Peyer's patch (tissue), 4 donors: Measurements from ENCODE around the gene ASIC4. TPM values are rescaled to one million over a fixed set of nuclear protein-coding genes. Genes with fewer than 3 reads are reported as not detected.

Source experiments
- DNase-seq, 3 donors: peaks; one replicate each; pipeline ENCODE4 v3.0.0-alpha.2; 2017 to 2019
- H3K27ac ChIP-seq, 4 donors: fragments of 200-600 bp; sonication (generic); one replicate each; pipeline ENCODE4 v1.5.1; 2016 to 2019
- H3K27me3 ChIP-seq, 2 donors: fragments of 200-600 bp; sonication (generic); one replicate each; pipeline ENCODE4 v1.5.1; 2019
- H3K36me3 ChIP-seq, 3 donors: fragments of 200-600 bp; sonication (generic); one replicate each; pipeline ENCODE4 v1.5.1; 2016 to 2019
- H3K4me1 ChIP-seq, 4 donors: fragments of 200-600 bp; sonication (generic); one replicate each; pipeline ENCODE4 v1.5.1; 2016 to 2019
- H3K4me3 ChIP-seq, 4 donors: fragments of 200-600 bp; sonication (generic); 1 replicate in 3 of 4; 2 replicates in 1 of 4; pipeline ENCODE4 v1.5.1; 2016 to 2019; ENCODE audit warnings: mild to moderate bottlenecking in 1 of 4
- H3K9me3 ChIP-seq, 4 donors: fragments of 200-600 bp; sonication (generic); one replicate each; pipeline ENCODE4 v1.5.1; 2016 to 2019; ENCODE audit warnings: mild to moderate bottlenecking in 1 of 4
- CTCF ChIP-seq, 6 experiments: fragments of 450-650 bp in 4 of 6; fragments of 200-600 bp in 2 of 6; sonication (generic) in 1 of 6; IDR thresholded peaks; one replicate each; pipeline ENCODE4 v1.5.1; 2017 to 2019; ENCODE audit warnings: antibody characterized with exemption in 6 of 6, mild to moderate bottlenecking in 3 of 6, moderate library complexity in 1 of 6
- POLR2A ChIP-seq, 2 donors: fragments of 450-650 bp; IDR thresholded peaks; one replicate each; pipeline ENCODE4 v1.5.1; 2017; ENCODE audit warnings: antibody characterized with exemption in 2 of 2, mild to moderate bottlenecking in 2 of 2, moderate library complexity in 2 of 2
- total RNA-seq, 4 donors: library from RNA; depleted of rRNA; stranded (reverse); fragments of >200 nt; gene quantifications; one replicate each; pipeline ENCODE4 v1.1.0, GENCODE V29; 2016

Gene ASIC4
- total RNA-seq, 4 donors from 2014 or later = 0.27 TPM; not detected in 3

DNA sequence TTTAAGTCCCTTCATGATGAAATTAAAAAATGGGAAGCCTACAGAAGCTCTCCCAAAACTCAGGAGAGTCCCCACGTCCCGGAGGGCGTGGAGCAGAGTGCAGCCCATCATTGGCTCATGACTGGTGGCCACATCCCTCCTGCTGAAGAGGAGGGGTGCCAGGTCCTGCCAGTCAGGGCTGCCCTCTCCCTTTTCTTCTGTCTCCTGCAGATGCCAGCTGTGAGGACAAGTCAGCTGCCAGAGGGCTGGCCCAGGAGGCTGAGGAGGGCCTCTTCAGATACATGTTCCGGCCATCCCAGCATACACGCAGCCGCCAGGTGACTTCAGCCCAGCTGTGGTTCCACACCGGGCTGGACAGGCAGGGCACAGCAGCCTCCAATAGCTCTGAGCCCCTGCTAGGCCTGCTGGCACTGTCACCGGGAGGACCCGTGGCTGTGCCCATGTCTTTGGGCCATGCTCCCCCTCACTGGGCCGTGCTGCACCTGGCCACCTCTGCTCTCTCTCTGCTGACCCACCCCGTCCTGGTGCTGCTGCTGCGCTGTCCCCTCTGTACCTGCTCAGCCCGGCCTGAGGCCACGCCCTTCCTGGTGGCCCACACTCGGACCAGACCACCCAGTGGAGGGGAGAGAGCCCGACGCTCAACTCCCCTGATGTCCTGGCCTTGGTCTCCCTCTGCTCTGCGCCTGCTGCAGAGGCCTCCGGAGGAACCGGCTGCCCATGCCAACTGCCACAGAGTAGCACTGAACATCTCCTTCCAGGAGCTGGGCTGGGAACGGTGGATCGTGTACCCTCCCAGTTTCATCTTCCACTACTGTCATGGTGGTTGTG is 60.4 kb downstream of the ASIC4 start:
- no peaks in the 10 kb centered on the region for H3K9me3 ChIP-seq
- H3K4me3 ChIP-seq = no peak overlapping the region
- no peak overlapping the region for H3K27ac ChIP-seq
- H3K36me3 ChIP-seq = no peaks in the 10 kb centered on the region
- TF ChIP-seq CTCF (IDR thresholded peaks at IDR 0.05) (no peak), POLR2A (IDR thresholded peaks at IDR 0.05) (no peak)
- H3K27me3 ChIP-seq = peaks cover 0 to 4% of the 10 kb centered on the region in 2 donors
- peaks cover 0 to 10% (median 0%) of the 10 kb centered on the region in 4 donors for H3K4me1 ChIP-seq
- DNase-seq = no peak

DNA sequence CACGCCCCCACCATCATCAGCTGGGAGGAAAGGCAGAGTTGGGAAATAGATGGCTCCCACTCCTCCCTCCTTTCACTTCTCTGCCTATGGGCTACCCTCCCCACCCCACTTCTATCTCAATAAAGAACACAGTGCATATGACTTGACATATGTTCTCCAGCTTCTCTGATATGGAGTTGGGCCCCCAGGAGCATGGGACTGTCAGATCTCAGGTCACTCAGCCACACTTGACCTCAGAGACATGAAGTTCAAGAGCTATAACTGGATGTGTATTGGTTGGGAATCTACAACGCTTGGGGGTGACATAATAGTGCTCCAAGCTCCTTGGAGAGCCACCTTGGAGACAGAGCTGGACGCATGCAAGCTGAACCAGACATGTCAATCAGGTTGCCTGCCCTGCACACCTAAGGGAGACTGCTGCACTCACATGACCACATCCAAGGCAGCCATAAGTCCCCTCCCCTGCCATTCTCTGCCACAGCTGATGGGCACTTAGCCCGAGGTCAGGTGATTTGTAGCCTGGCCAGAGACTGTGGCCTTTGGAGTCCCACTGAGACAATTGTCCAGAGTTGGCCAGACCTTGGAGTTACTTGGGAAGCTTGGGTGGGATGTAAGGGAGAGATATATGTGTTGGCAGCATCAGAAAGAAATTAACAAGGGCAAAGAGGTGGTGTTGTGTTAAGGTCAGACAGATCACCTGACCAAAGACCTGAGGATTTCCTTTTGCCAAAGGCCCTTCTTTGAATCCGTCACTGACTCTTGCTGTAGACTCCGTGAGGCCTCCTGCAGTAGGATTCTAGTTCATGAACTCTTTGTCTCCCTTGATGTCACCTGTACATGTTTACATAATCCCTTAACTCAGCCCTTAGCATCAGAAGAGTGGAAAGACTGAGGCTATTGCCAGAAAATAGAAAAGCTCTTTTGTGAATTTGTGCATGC is 61.6 kb downstream of the ASIC4 start:
- no peak overlapping the region for H3K4me3 ChIP-seq
- no peaks in the 10 kb centered on the region for H3K9me3 ChIP-seq
- H3K4me1 ChIP-seq = peaks cover 0 to 3% (median 0%) of the 10 kb centered on the region in 4 donors
- H3K36me3 ChIP-seq = no peaks in the 10 kb centered on the region
- no peak for DNase-seq
- TF ChIP-seq POLR2A (IDR thresholded peaks at IDR 0.05) (no peak), CTCF (IDR thresholded peaks at IDR 0.05) (no peak)
- peaks cover 0 to 4% of the 10 kb centered on the region in 2 donors for H3K27me3 ChIP-seq
- no peak overlapping the region for H3K27ac ChIP-seq

DNA sequence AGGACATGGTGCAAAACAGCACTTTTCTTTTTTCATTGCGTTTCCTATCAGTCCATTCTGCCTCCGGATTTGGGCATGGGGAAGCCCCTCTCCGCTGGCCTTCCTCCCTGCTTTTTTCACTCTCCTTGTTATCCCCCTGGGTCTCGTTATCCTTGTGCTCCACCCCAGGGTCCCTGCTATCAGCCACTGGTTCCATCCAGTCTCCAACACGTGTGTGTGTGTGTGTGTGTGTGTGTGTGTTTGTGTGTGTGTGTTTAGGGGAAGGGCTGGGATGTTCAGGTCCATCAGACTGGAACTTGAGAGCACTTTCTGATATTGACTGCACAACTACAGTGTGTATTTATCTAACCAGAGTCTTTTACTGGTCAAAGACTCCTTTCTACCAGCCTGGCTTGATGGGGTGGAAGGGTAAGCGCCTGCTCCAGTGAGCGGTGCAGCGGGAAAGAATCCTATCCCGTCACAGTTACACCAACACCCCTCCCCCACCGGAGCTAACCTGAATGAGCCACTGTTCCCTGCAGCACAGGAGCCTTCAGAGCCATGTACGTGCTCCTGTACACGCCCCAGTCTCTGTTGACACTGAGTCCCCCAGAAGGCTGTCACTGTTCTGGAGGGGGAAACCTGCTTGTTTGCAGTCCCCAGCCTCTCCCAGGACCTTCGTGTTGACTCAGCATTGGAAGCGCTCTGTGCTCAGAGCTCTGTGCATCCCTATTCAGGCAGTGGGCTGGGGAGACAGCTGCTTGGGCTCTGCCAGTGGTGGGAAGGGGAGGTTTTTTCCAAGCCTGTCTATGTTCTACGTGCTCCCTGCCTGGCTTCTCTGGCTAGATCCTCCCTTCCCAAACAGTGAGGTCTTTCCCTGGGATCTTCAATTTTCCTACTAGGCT is 62.5 kb downstream of the ASIC4 start:
- peaks cover 0 to 4% of the 10 kb centered on the region in 2 donors for H3K27me3 ChIP-seq
- no peak overlapping the region for H3K4me3 ChIP-seq
- H3K27ac ChIP-seq = no peak overlapping the region
- no peak for TF ChIP-seq POLR2A (IDR thresholded peaks at IDR 0.05)
- TF ChIP-seq CTCF (IDR thresholded peaks at IDR 0.05) = no peak
- H3K36me3 ChIP-seq = no peaks in the 10 kb centered on the region
- H3K4me1 ChIP-seq = no peaks in the 10 kb centered on the region
- no peaks in the 10 kb centered on the region for H3K9me3 ChIP-seq
- no peak for DNase-seq

- TF ChIP-seq POLR2A (IDR thresholded peaks at IDR 0.05) = no peak
- no peak for TF ChIP-seq CTCF (IDR thresholded peaks at IDR 0.05)
- Histone ChIP-seq H3K27me3 (no peaks in the 10 kb centered on the region), H3K36me3 (no peaks in the 10 kb centered on the region), H3K27ac (no peak overlapping the region), H3K4me1 (no peaks in the 10 kb centered on the region), H3K9me3 (no peaks in the 10 kb centered on the region), H3K4me3 (no peak overlapping the region)
- no peak for DNase-seq
Measured at GRCh38 chr2:219578811-219579613, 64.7 kb downstream of the ASIC4 start.
